GM18873 (cell line): Measurements from ENCODE around the gene TRPM1.

Source experiments
- ATAC-seq: cut with Tn5 transposase; IDR thresholded peaks from one replicate; pipeline ENCODE4 v1.9.1; 2021; ENCODE audit warnings: mild to moderate bottlenecking, moderate library complexity, moderate number of reproducible peaks; ENCODE audit not compliant: unreplicated experiment, low FRiP score

Gene TRPM1

DNA sequence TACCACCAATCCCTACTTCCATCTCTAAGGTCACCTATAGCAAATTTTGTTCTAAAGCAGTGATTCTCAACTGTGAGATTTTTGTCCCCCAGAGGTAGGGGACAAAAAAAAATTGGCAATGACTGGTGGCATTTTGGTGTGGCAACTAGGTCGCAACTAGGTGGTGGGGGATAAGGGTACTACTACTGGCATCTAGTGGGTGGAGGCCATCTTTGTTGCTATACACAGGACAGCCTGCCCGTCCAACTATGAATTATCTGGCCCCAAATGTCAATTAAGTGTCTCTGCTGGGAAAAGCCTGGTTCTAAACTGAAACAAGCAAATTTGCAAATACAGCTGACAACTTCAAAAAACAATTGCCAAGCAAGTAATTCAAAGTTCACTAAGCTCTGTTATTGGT lies 111.5 kb downstream of the TRPM1 start:
- no peak for ATAC-seq

DNA sequence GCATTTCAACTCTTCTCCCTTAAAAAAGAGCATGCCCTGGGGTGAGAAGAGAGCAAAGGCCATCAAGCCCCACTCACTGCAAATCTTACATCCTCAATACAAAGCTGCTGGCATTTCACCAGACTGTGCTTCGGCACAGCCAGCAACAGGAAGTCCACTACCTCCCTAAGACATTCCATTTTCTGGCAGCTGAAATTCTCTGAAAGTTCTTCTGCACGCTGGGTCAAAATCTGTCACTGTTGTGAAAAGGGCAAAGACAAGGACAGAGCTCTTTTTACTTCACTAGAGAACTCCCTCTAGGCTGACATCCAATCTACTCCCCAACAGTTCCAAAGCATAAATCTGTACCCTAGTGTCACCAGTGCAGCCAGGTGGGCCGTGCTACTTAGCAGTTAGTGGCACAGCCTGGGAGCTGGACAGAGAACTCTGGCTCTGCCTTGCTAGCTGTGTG lies 116.4 kb downstream of the TRPM1 start:
- ATAC-seq: no peak

- no peak for ATAC-seq
These were observed 117.0 kb downstream of the TRPM1 start for GRCh38 chr15:30984542-30984941.

GRCh38 chr15:30984118-30984517 lies 117.4 kb downstream of the TRPM1 start:
- no peak for ATAC-seq

DNA sequence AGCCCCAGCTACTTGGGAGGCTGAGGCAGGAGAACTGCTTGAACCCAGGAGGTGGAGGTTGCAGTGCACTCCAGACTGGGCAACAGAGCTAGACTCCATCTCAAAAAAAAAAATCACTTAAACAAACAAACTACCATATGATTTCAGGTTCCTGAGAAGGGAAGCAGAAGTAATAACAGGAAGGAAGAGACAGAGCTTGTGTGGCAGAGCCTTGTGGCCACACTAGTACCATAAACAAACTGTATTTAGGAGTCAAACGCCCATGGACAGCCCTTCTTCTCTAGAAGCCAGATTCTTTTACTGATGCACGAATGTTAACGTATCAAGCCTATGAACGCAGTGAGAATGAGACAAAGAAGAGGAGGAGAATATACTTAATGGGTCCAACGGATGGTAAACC lies 122.1 kb downstream of the TRPM1 start:
- no peak for ATAC-seq

- ATAC-seq: no peak
These were observed 123.2 kb downstream of the TRPM1 start for GRCh38 chr15:30978328-30978727.

DNA sequence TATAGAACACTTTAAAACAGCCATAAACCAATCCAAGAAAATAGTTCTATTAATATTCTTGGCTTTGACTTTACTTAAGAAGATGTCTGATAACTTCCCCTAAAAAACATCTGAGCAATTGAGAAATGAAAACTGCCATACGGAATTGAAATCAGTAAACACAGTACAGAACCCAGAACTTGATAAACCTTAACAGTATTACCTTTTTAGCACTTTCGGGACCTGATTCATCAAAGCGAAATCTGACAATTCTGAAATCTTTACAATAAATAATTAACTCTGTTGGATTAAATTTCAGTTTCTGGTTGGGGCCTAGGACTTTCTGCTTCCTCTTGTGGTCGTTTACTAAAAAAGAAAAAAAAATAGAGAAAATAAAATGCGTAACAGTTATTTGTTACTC lies 127.4 kb downstream of the TRPM1 start:
- ATAC-seq: no peak

DNA sequence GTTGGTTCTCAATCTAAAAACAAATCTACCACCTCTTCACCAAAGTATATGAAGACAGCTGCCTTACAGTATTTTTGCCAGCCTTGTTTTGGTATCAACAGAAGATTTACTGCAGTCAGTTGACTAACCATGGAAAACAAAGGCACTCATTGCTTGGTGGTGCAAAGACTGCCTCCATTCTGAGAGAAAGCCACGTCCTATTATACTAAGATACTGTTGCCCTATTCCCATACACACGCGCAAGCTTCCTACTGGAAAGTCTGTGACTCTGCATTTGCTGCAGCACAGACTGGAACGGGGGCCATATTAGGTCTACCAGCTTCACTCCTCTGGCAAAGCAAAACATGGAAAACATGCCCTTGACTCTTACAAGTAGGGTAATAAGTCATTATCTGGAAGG lies 128.1 kb downstream of the TRPM1 start:
- ATAC-seq: no peak

DNA sequence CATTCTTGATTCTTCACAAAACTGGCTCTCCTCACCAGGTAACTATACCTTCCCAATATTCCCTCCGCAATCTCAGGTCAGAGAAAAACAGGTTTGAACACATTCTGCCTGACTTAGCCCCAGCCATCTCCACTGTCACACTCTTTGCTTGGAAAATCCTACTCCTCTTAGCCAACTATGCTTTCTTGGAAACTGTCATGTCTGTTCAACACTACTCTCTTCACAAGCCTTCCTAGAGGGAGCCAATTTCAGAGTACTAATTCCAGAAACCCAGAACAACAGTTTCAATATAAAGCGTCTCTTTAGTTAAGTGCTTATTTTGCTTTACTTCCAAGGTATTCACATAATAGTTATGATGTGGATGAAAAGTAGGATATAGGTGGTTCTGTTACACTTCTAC lies 131.8 kb downstream of the TRPM1 start:
- ATAC-seq: no peak

GRCh38 chr15:30963681-30964080 lies 137.8 kb downstream of the TRPM1 start:
- ATAC-seq: no peak

DNA sequence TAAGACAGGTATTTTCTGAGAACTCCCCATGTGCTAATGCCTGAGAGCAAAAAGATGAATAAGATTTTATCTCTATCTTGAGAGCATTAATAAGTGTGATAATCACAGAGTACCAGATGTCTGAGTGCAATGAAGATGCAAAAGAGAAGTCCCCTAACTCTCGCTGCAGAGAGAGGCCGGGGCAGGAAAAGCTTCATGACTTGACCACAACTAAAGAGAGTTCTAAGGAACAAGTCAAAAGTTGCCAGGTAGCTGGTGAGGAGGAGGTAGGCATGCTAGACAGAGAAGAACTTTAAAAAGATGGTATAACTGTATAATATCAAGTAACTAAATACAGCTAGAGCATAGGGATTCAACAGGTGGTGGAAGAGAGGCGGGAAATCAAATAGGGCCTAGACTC lies 138.9 kb downstream of the TRPM1 start:
- ATAC-seq: no peak

GRCh38 chr15:30962079-30962478 lies 139.4 kb downstream of the TRPM1 start:
- ATAC-seq: no peak

GRCh38 chr15:30958219-30958618 lies 143.3 kb downstream of the TRPM1 start:
- no peak for ATAC-seq

DNA sequence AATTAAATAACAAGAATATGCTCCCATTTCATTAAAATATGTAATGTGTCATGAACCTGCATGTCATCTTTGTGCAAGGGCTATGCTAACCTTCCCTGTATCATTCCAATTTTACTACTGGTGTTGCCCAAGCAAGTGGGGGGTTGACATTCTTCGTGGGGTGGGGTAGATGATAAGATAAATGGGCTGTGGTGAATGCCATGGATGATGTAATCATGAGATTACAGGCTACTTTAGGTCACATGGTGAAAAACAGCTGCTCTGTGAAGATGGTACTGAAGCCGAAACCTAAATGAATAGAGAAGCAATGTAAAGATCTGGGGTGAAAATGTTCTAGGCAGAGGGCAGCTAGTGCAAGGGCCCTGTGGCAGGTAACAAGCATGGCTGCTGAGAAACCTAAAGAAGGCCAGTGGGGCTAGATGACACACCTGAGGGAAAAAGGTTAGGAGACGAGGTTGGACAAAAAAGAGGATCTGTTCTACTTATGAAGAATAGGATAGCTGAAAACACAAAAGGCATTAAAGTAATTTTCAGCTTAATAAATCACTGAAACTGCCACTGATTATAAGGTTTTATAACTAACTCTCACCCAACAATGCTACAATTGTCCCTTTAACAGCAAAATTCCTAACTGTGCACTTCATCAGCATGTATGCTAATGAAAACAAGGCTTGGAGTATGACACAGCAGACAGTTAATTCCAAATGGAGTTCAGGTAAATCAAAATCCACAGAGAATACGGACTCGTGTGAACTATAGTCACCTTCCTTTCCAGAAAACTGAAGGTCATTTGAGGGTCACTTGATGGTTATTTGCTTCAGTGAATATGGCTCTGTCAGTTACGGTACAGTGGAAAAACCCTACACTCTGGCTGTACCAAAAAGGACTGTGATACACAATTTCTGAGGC lies 145.1 kb downstream of the TRPM1 start:
- no peak for ATAC-seq

- no peak for ATAC-seq
These were observed 146.9 kb downstream of the TRPM1 start for GRCh38 chr15:30954674-30955073.

DNA sequence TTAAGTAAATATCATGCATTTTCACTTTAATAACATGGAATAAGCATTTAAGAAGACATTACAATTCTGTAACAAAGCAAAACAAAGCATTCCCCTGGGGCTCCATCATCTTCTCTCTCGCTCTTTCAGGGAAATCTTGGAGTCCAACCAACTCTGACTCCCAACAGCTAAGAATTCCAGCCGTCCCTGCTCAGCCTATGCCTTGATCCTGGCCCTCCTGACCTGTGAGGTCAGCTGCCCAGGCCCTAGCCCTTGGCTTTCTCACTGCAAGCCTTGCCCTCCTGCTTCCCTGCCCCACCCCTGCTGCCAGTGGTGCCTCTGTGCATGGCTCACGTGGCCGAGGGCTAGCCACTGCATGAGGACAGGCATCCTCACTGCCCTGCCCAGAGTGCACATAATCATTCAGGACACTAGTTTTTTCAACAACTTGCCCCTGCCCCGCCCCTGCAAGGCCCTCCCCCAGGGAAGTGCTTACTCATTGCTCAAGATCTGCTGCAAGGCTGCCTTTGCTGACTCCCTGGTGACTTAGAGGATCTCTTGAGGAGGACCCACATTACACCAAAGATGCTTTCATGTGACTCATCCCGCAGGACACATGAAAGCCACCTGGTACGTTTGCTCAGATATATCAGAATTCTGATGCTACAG lies 147.7 kb downstream of the TRPM1 start:
- ATAC-seq: no peak

GRCh38 chr15:30953183-30953582 lies 148.3 kb downstream of the TRPM1 start:
- ATAC-seq: no peak
